AG09309 (cell line): ENCODE results near the gene KCNAB2.
A peak's percentile ranks its signal among the peaks of the same experiment; 100 is the strongest.

Source experiments
- DNase-seq: peaks from one replicate; pipeline ENCODE4 v3.0.0-alpha.2; 2010; ENCODE audit warnings: low read depth
- H3K4me3 ChIP-seq: 2 replicates; pipeline ENCODE4 v1.5.1; 2011; ENCODE audit warnings: mild to moderate bottlenecking, low read depth, low read length, moderate library complexity; ENCODE audit not compliant: control insufficient read depth
- TF ChIP-seq, protein P1 (sequence below): IDR thresholded peaks from 2 replicates; pipeline ENCODE4 v1.5.1; 2011; ENCODE audit warnings: mild to moderate bottlenecking, low read depth, low read length, inconsistent platforms; ENCODE audit not compliant: insufficient read depth, control insufficient read depth; ENCODE audit errors: missing control alignments

Gene KCNAB2

DNA sequence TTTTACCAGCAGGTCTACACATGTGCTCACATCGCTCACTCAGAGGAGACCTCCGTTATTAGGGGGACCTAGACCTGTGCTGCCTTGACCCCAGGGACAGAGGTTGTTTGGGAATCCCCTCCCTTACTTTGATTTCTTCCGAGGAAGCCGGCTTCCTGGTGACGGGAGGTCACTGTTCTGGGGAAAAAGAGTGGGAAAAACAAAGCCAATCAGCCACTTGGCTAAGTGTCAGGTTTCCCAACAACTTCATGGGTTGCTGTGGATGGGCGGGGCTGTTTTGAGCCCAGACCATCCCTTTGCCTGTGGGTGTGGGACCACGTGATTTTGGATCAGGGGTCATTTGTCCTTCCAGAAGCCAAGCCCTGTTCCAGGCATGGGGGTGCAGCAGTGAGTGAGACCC, 7.1 kb upstream of the KCNAB2 start:
- TF ChIP-seq, protein P1, sequence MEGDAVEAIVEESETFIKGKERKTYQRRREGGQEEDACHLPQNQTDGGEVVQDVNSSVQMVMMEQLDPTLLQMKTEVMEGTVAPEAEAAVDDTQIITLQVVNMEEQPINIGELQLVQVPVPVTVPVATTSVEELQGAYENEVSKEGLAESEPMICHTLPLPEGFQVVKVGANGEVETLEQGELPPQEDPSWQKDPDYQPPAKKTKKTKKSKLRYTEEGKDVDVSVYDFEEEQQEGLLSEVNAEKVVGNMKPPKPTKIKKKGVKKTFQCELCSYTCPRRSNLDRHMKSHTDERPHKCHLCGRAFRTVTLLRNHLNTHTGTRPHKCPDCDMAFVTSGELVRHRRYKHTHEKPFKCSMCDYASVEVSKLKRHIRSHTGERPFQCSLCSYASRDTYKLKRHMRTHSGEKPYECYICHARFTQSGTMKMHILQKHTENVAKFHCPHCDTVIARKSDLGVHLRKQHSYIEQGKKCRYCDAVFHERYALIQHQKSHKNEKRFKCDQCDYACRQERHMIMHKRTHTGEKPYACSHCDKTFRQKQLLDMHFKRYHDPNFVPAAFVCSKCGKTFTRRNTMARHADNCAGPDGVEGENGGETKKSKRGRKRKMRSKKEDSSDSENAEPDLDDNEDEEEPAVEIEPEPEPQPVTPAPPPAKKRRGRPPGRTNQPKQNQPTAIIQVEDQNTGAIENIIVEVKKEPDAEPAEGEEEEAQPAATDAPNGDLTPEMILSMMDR = no peak
- DNase-seq = no peak
- no peak overlapping the region for H3K4me3 ChIP-seq

DNA sequence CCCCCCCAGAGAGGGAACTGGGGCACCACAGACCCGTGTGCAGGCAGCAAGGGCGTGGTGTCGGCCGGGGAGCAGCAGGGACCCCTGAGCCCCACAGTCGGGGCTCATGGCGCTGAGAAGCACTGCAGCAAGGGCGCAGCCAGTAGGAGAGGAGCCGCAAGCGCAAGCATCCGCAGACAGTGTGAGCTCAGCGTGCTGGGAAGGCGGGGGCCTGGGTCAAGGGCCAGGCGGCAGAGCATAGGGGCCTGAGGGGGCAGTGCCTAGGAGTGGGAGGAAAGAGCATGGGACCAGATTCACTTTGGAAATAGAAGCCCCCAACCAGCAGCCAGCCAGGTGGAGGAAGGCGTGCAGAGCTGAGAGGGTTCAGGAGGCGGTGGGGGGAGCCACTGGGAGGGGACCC, 6.7 kb upstream of the KCNAB2 start:
- TF ChIP-seq, protein P1 = no peak
- H3K4me3 ChIP-seq = no peak overlapping the region
- DNase-seq = no peak

DNA sequence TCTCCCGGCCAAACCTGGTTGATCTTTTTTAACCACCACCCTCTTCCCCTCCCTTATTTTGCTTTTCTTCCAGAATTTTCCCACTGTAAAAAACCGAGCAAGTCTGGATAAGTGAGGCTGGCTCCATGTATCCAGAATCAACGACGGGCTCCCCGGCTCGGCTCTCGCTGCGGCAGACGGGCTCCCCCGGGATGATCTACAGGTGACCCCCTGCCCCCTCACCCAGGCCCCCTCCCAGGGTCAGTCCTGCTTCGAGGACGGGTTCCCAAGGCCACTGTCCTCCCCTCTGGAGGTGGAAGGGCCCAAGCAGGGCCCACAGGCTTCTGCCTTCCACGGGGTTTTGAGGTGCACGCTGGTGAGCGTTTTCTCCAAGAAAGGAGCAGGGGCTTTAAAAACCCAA, 5.2 kb upstream of the KCNAB2 start:
- TF ChIP-seq, protein P1 = no peak
- no peak overlapping the region for H3K4me3 ChIP-seq
- no peak for DNase-seq

DNA sequence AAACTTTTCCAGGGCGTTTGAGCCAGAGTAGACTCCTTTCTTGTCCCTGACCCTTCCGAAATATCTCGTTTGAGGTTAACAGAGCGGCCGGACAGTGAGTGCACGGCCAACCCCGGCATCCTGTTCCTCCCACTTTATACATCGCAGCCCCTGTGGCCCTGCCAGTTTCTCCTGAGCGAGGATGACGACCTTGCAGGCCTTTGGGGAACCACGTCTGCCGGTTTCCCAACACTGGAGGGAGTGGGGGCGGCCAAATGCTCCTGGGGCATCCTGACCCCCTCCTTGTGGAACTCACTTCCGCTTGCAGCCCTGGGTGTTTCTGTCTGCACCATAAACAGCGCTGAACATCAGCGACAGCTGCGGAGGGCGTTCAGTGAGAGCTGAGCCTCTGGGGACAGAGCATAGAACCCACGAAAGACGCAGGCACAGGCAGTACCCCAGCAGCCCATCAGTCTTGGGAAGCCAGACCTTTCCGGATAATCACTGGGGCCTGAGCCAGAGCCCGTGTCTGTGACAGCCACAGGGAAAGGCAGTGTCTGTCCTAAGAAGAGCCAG, 4.8 kb upstream of the KCNAB2 start:
- H3K4me3 ChIP-seq = no peak overlapping the region
- DNase-seq = no peak
- TF ChIP-seq, protein P1 = no peak

DNA sequence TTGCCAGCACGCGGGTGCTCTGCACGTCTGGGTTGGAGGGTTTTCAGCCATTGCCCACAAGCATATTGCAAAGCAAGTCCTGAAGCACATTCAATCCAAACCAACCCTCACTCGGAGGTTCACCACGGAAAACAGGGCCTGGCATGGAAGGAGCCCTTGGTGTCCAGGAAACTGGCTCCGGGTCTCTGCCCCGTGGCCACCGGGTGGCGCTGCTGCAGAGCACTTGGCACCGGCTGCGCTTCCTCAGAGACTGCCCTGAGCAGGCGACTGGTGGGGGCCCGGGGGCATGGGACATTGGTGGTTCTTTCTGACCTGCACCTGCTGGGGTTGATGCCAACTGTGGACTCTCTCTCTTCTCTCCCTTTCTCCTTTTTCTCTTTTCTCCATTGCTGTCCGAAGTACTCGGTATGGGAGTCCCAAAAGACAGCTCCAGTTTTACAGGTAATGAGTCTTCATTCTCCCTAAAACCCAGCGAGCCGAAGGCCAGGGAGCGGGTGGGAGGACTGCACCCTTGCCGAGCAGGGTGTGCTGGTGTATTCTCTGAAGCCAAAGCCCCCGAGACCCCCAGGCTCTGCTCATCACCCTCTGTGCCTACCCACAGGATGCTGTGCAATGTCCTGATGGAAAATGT, 4.1 kb upstream of the KCNAB2 start:
- no peak overlapping the region for H3K4me3 ChIP-seq
- TF ChIP-seq, protein P1 = peak; percentile 67
- no peak for DNase-seq

DNA sequence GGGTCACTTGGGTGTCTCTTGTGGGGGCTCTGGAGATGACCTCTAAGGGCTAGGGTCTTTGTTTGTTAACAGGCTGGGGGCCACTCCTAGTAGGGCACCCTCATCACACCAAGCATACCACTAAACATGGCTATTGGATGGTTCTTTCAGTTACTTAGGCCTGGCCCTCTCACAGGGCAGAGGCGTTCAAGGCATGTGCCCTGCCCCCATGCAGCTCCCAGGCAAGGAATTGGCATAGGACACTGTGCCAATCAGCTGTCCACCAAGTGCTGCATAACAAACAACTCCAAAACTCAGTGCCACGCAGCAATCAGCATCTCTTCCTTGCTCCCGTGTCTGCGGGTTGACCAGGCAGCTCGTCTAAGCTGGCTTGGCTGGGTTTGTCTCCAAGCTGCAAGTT, 2.1 kb upstream of the KCNAB2 start:
- TF ChIP-seq, protein P1 = no peak
- H3K4me3 ChIP-seq = no peak overlapping the region
- DNase-seq = no peak
